ENCODE data around the gene MOB3A.

The MOB3A gene

GRCh38 chr19:2059422-2060201, 36.5 kb downstream of the MOB3A start:
- no peak for DNase-seq (ENCODE audit: low read depth, low spot score)

GRCh38 chr19:2058570-2059421, 37.3 kb downstream of the MOB3A start:
- DNase-seq (ENCODE audit: low read depth, low spot score) = no peak

GRCh38 chr19:2057484-2058469, 38.3 kb downstream of the MOB3A start:
- no peak for DNase-seq (ENCODE audit: low read depth, low spot score)

- no peak for DNase-seq (ENCODE audit: low read depth, low spot score)
These were observed 39.3 kb downstream of the MOB3A start for GRCh38 chr19:2056837-2057192.

- no peak for DNase-seq (ENCODE audit: low read depth, low spot score)
These were observed 39.9 kb downstream of the MOB3A start for GRCh38 chr19:2055931-2056836.

- DNase-seq (ENCODE audit: low read depth, low spot score) = no peak
These were observed 41.4 kb downstream of the MOB3A start for GRCh38 chr19:2054763-2055162.

- DNase-seq (ENCODE audit: low read depth, low spot score) = no peak
These were observed 42.3 kb downstream of the MOB3A start for GRCh38 chr19:2053601-2054389.

GRCh38 chr19:2051773-2052704, 44.1 kb downstream of the MOB3A start:
- DNase-seq (ENCODE audit: low read depth, low spot score) = no peak

- no peak for DNase-seq (ENCODE audit: low read depth, low spot score)
These were observed 44.9 kb downstream of the MOB3A start, which contains the start of gene MKNK2 for GRCh38 chr19:2050991-2051772. MKNK2 (minus strand) TSS chr19:2051244; CDS start chr19:2050851, 393 bp downstream.

GRCh38 chr19:2050349-2050990, 45.7 kb downstream of the MOB3A start:
- DNase-seq (ENCODE audit: low read depth, low spot score) = no peak

GRCh38 chr19:2049741-2050348, 46.3 kb downstream of the MOB3A start:
- DNase-seq (ENCODE audit: low read depth, low spot score) = no peak

GRCh38 chr19:2048959-2049740, 47.0 kb downstream of the MOB3A start:
- DNase-seq (ENCODE audit: low read depth, low spot score) = no peak

- DNase-seq (ENCODE audit: low read depth, low spot score) = no peak
These were observed 47.8 kb downstream of the MOB3A start for GRCh38 chr19:2048104-2048958.

- no peak for DNase-seq (ENCODE audit: low read depth, low spot score)
These were observed 48.5 kb downstream of the MOB3A start for GRCh38 chr19:2047449-2048103.

- DNase-seq (ENCODE audit: low read depth, low spot score) = no peak
These were observed 49.1 kb downstream of the MOB3A start for GRCh38 chr19:2047076-2047448.
